ENCODE measurements around the gene OSBPL10.

The OSBPL10 gene

DNA sequence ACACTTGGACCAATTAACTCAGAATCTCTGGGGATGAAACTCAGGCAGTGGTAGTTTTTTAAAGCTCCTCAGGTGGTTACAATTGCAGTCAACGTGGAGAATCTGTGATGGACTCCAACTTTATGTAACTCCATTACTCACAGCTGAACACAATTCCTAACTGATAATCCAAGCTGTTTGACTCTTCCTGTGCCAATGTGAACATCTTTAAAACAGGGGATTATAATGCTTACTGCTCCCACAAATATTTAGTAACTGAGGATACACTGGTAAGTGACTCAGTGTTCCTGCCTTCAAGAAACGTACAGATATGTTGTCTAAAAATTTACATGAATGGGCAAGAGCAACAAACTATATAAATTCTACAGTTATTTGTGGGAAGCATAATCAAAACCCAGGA lies 85.6 kb downstream of the OSBPL10 start:
- Histone ChIP-seq H3K4me3 (ENCODE audit: low read length) (no peak overlapping the region), H3K9me3 (ENCODE audit: control insufficient read depth, insufficient read depth, low read length) (no peaks in the 10 kb centered on the region), H3K27me3 (ENCODE audit: control insufficient read depth, insufficient read depth, low read length) (no peaks in the 10 kb centered on the region), H3K4me1 (ENCODE audit: control insufficient read depth, insufficient read depth, low read length) (peaks cover 11% of the 10 kb centered on the region), H3K27ac (ENCODE audit: low read length) (no peak overlapping the region), H3K36me3 (ENCODE audit: control insufficient read depth, insufficient read depth, low read length) (no peaks in the 10 kb centered on the region)
- no peak for DNase-seq (ENCODE audit: low read depth, low spot score)
- WGBS (ENCODE audit: insufficient coverage, insufficient read length): no CpG with 5 or more reads among the region's 2 CpGs

- no peak overlapping the region for H3K4me3 ChIP-seq (ENCODE audit: low read length)
- H3K27ac ChIP-seq (ENCODE audit: low read length): no peak overlapping the region
- DNase-seq (ENCODE audit: low read depth, low spot score): no peak
- no peaks in the 10 kb centered on the region for H3K9me3 ChIP-seq (ENCODE audit: control insufficient read depth, insufficient read depth, low read length)
- no peaks in the 10 kb centered on the region for H3K36me3 ChIP-seq (ENCODE audit: control insufficient read depth, insufficient read depth, low read length)
- no CpG with 5 or more reads among the region's 4 CpGs for WGBS (ENCODE audit: insufficient coverage, insufficient read length)
- no peaks in the 10 kb centered on the region for H3K27me3 ChIP-seq (ENCODE audit: control insufficient read depth, insufficient read depth, low read length)
- H3K4me1 ChIP-seq (ENCODE audit: control insufficient read depth, insufficient read depth, low read length): peaks cover 11% of the 10 kb centered on the region
Observed at GRCh38 chr3:31892916-31893573, 88.0 kb downstream of the OSBPL10 start.

DNA sequence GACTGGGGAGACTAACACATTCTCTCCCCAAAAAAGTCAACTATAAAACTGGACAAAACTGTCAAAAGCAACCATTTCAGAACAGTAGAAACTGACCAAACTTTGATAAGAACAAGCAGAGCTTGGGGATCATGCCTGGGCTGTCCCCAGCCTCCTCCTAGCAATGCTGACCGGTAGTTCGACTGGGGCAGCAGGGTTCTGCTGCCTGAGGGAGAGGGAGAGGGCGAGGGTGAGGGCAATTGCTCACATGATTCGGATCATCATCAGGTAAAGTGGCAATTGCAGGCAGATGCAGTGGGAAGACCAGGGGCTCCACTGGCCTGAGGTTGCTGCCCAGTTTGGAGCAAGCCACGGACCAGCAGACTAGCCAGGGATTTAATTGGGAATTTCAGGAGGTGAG lies 88.6 kb downstream of the OSBPL10 start:
- H3K36me3 ChIP-seq (ENCODE audit: control insufficient read depth, insufficient read depth, low read length): no peaks in the 10 kb centered on the region
- H3K4me3 ChIP-seq (ENCODE audit: low read length): no peak overlapping the region
- H3K27me3 ChIP-seq (ENCODE audit: control insufficient read depth, insufficient read depth, low read length): no peaks in the 10 kb centered on the region
- no peak overlapping the region for H3K27ac ChIP-seq (ENCODE audit: low read length)
- WGBS (ENCODE audit: insufficient coverage, insufficient read length): no CpG with 5 or more reads among the region's 5 CpGs
- DNase-seq (ENCODE audit: low read depth, low spot score): no peak
- H3K4me1 ChIP-seq (ENCODE audit: control insufficient read depth, insufficient read depth, low read length): peaks cover 11% of the 10 kb centered on the region
- no peaks in the 10 kb centered on the region for H3K9me3 ChIP-seq (ENCODE audit: control insufficient read depth, insufficient read depth, low read length)

DNA sequence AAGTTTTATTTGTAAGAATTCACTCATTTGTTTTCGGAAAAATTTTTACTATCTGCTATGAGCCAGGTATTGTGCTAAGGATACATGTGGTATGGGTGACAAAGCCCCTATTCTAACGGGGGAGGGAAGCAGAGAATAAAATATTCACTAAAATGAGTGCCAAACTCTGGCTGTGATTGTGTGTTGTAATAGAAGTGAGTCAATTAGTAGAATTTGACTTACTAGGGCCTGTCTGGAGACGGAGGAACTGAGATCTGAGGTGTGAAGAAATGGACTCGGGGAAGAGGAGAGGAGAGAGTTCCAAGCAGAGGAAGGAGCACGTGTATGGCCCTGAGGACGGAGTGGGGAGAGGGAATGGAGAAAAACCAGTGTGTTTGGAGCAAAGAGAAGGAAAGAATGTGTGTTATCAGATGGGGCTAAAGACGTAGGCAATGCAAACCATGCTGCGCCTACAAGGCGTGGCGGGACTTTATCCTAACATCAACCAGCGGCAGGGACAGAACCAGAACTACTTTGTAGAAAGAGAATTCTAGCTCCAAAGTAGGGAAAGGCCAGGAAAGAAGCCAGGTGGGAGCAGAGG lies 89.1 kb downstream of the OSBPL10 start:
- Histone ChIP-seq H3K27me3 (ENCODE audit: control insufficient read depth, insufficient read depth, low read length) (no peaks in the 10 kb centered on the region), H3K4me1 (ENCODE audit: control insufficient read depth, insufficient read depth, low read length) (peaks cover 11% of the 10 kb centered on the region), H3K4me3 (ENCODE audit: low read length) (no peak overlapping the region), H3K27ac (ENCODE audit: low read length) (no peak overlapping the region), H3K36me3 (ENCODE audit: control insufficient read depth, insufficient read depth, low read length) (no peaks in the 10 kb centered on the region), H3K9me3 (ENCODE audit: control insufficient read depth, insufficient read depth, low read length) (no peaks in the 10 kb centered on the region)
- DNase-seq (ENCODE audit: low read depth, low spot score): no peak
- no CpG with 5 or more reads among the region's 11 CpGs for WGBS (ENCODE audit: insufficient coverage, insufficient read length)

DNA sequence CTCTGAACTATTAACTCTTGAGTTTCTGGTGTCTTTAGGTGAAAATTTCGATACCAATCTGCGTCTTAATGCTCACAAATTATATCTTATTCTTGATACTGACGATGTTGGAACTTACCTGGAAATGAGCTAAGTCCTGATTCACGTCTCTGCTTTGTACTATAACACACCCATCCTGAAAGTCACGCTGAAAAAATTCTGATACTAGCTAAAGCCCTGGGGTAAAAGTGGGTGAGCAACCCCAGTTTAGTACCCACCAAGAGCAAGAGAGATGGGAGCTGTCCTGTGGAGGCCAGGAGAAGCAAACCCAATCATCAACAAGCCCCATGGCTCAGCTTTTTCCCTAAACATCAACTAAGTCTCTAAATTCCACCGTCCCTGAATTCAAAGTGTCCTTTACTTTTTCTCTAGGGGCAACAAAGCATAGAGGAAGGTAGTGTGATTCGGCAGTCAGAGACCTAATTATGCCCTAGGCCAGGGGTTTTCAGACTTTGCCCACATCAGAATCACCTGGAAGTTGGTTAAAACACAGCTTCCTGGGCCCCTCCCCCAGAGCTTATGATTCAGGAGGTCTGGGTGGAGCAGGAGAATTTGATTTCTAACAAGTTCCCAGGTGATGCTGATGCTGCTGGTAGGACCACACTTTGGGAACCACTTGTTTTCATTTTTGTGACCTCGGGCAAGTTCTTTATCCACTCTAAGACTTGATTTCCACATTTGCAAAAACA lies 90.2 kb downstream of the OSBPL10 start:
- Histone ChIP-seq H3K36me3 (ENCODE audit: control insufficient read depth, insufficient read depth, low read length) (no peaks in the 10 kb centered on the region), H3K27me3 (ENCODE audit: control insufficient read depth, insufficient read depth, low read length) (no peaks in the 10 kb centered on the region), H3K4me3 (ENCODE audit: low read length) (no peak overlapping the region), H3K4me1 (ENCODE audit: control insufficient read depth, insufficient read depth, low read length) (peaks cover 13% of the 10 kb centered on the region), H3K9me3 (ENCODE audit: control insufficient read depth, insufficient read depth, low read length) (no peaks in the 10 kb centered on the region), H3K27ac (ENCODE audit: low read length) (no peak overlapping the region)
- no CpG with 5 or more reads among the region's 8 CpGs for WGBS (ENCODE audit: insufficient coverage, insufficient read length)
- DNase-seq (ENCODE audit: low read depth, low spot score): no peak

DNA sequence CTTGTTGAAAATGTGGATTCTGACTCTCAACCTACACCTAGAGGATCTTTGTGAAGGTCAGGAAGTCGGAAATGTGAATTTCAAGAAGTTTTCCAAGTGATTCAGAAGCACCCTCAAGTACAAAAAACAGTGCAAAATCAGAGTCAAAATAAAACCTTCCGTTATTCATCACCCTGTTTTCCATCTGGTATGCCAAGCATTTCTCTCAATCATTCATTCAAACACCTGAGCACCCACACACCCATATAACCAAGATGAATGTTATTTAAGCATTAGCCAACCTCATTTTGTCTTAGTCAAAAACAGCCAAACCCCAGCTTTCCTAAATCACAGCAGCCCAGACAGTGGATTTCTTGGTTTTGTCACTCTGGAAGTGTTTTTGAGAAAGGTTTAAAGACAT lies 91.1 kb downstream of the OSBPL10 start:
- WGBS (ENCODE audit: insufficient coverage, insufficient read length): no CpG with 5 or more reads among the region's 2 CpGs
- Histone ChIP-seq H3K36me3 (ENCODE audit: control insufficient read depth, insufficient read depth, low read length) (no peaks in the 10 kb centered on the region), H3K27ac (ENCODE audit: low read length) (no peak overlapping the region), H3K27me3 (ENCODE audit: control insufficient read depth, insufficient read depth, low read length) (no peaks in the 10 kb centered on the region), H3K4me1 (ENCODE audit: control insufficient read depth, insufficient read depth, low read length) (peaks cover 13% of the 10 kb centered on the region), H3K9me3 (ENCODE audit: control insufficient read depth, insufficient read depth, low read length) (no peaks in the 10 kb centered on the region), H3K4me3 (ENCODE audit: low read length) (no peak overlapping the region)
- no peak for DNase-seq (ENCODE audit: low read depth, low spot score)

GRCh38 chr3:31885235-31885634 lies 95.8 kb downstream of the OSBPL10 start:
- Histone ChIP-seq H3K4me3 (ENCODE audit: low read length) (no peak overlapping the region), H3K36me3 (ENCODE audit: control insufficient read depth, insufficient read depth, low read length) (no peaks in the 10 kb centered on the region), H3K27ac (ENCODE audit: low read length) (no peak overlapping the region), H3K4me1 (ENCODE audit: control insufficient read depth, insufficient read depth, low read length) (peaks cover 3% of the 10 kb centered on the region; the same call in 1 of the 2 replicates), H3K27me3 (ENCODE audit: control insufficient read depth, insufficient read depth, low read length) (no peaks in the 10 kb centered on the region), H3K9me3 (ENCODE audit: control insufficient read depth, insufficient read depth, low read length) (no peaks in the 10 kb centered on the region)
- no peak for DNase-seq (ENCODE audit: low read depth, low spot score)
- WGBS (ENCODE audit: insufficient coverage, insufficient read length): no CpG with 5 or more reads among the region's 3 CpGs

GRCh38 chr3:31884251-31884650 lies 96.8 kb downstream of the OSBPL10 start:
- no CpG with 5 or more reads among the region's 1 CpG for WGBS (ENCODE audit: insufficient coverage, insufficient read length)
- no peak overlapping the region for H3K27ac ChIP-seq (ENCODE audit: low read length)

DNA sequence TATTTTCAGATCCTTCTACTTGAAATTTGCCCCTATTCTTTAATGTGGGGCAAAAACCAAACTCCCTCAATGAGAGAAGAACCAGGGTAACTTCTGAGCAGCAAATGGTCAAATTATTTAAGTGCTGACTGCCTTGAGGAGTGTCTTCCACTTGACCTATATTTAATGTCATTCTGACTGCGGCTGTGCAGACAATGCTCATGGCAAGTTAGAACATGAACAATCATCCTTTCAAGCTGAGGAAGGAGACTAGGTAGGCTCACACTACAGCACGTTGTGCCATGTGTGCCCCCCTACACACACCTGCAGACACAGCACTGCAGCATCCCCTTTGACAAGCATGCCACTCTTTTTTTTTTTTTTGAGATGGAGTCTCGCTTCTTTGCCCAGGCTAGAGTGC lies 98.2 kb downstream of the OSBPL10 start:
- H3K9me3 ChIP-seq (ENCODE audit: control insufficient read depth, insufficient read depth, low read length): no peaks in the 10 kb centered on the region
- H3K36me3 ChIP-seq (ENCODE audit: control insufficient read depth, insufficient read depth, low read length): no peaks in the 10 kb centered on the region
- no peak for DNase-seq (ENCODE audit: low read depth, low spot score)
- no CpG with 5 or more reads among the region's 3 CpGs for WGBS (ENCODE audit: insufficient coverage, insufficient read length)
- H3K27me3 ChIP-seq (ENCODE audit: control insufficient read depth, insufficient read depth, low read length): no peaks in the 10 kb centered on the region
- no peak overlapping the region for H3K4me3 ChIP-seq (ENCODE audit: low read length)
- peaks cover 3% of the 10 kb centered on the region; the same call in 1 of the 2 replicates for H3K4me1 ChIP-seq (ENCODE audit: control insufficient read depth, insufficient read depth, low read length)
- no peak overlapping the region for H3K27ac ChIP-seq (ENCODE audit: low read length)

More at GRCh38 chr3:31884251-31884650, 96.8 kb downstream of the OSBPL10 start:
- no peak for DNase-seq (ENCODE audit: low read depth, low spot score)
- H3K36me3 ChIP-seq (ENCODE audit: control insufficient read depth, insufficient read depth, low read length): no peaks in the 10 kb centered on the region
- peaks cover 3% of the 10 kb centered on the region; the same call in 1 of the 2 replicates for H3K4me1 ChIP-seq (ENCODE audit: control insufficient read depth, insufficient read depth, low read length)
- H3K9me3 ChIP-seq (ENCODE audit: control insufficient read depth, insufficient read depth, low read length): no peaks in the 10 kb centered on the region
- H3K4me3 ChIP-seq (ENCODE audit: low read length): no peak overlapping the region
- no peaks in the 10 kb centered on the region for H3K27me3 ChIP-seq (ENCODE audit: control insufficient read depth, insufficient read depth, low read length)

DNA sequence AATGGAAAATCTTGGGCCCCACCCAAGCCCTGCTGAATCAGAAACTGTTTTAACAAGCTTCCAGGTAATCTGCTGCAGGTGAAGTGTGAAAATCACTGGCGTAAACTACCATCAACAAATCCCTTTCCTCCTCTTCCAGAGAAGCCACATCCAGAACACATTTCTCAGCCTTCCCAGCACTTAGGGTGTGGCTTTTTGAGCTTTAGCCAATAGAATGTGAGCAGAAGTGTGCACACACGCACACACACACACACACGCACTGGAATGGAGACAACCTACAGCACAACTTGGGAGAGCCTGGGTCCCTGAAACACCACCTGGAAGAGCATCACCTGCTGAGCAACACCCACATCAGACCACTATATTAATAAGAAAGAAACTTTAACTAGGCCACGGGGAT lies 98.6 kb downstream of the OSBPL10 start:
- WGBS (ENCODE audit: insufficient coverage, insufficient read length): no CpG with 5 or more reads among the region's 4 CpGs
- no peaks in the 10 kb centered on the region for H3K9me3 ChIP-seq (ENCODE audit: control insufficient read depth, insufficient read depth, low read length)
- DNase-seq (ENCODE audit: low read depth, low spot score): no peak
- H3K27me3 ChIP-seq (ENCODE audit: control insufficient read depth, insufficient read depth, low read length): no peaks in the 10 kb centered on the region
- peaks cover 3% of the 10 kb centered on the region; the same call in 1 of the 2 replicates for H3K4me1 ChIP-seq (ENCODE audit: control insufficient read depth, insufficient read depth, low read length)
- H3K4me3 ChIP-seq (ENCODE audit: low read length): no peak overlapping the region
- H3K36me3 ChIP-seq (ENCODE audit: control insufficient read depth, insufficient read depth, low read length): no peaks in the 10 kb centered on the region
- no peak overlapping the region for H3K27ac ChIP-seq (ENCODE audit: low read length)

Data from iPS DF 6.9 (cell line).